MM.1S (cell line): ENCODE data around the gene NXPH4.

Experiments
- DNase-seq: peaks from one replicate; pipeline ENCODE4 v3.0.0-alpha.2; 2015
- H2AFZ ChIP-seq: fragments of 300-600 bp; sonication (generic); 2 replicates; pipeline ENCODE4 v1.6.0; 2016; ENCODE audit warnings: antibody characterized with exemption, low read length
- H3F3A ChIP-seq: fragments of 300-600 bp; sonication (generic); 2 replicates; pipeline ENCODE4 v1.6.1; 2016; ENCODE audit warnings: mild to moderate bottlenecking, antibody characterized with exemption, low read length, moderate library complexity, mixed read lengths; ENCODE audit not compliant: insufficient read depth
- H3K27ac ChIP-seq: fragments of 300-600 bp; sonication (generic); 2 replicates; pipeline ENCODE4 v1.5.1; 2016; ENCODE audit warnings: mild to moderate bottlenecking, low read length
- H3K27me3 ChIP-seq: fragments of 300-600 bp; sonication (generic); replicated peaks from 2 replicates; pipeline ENCODE4 v1.6.0; 2016; ENCODE audit warnings: low read length; ENCODE audit not compliant: insufficient read depth
- H3K36me3 ChIP-seq: fragments of 300-600 bp; sonication (generic); replicated peaks from 2 replicates; pipeline ENCODE4 v1.6.1; 2016; ENCODE audit warnings: mild to moderate bottlenecking, low read length, mixed read lengths; ENCODE audit not compliant: insufficient read depth
- H3K4me1 ChIP-seq: fragments of 300-600 bp; sonication (generic); 2 replicates; pipeline ENCODE4 v1.6.1; 2016; ENCODE audit warnings: low read length, mixed read lengths
- H3K4me2 ChIP-seq: fragments of 300-600 bp; sonication (generic); 2 replicates; pipeline ENCODE4 v1.6.0; 2016; ENCODE audit warnings: low read depth, low read length
- H3K4me3 ChIP-seq: fragments of 300-600 bp; sonication (generic); 2 replicates; pipeline ENCODE4 v1.5.1; 2016; ENCODE audit warnings: low read length, mixed read lengths
- H3K79me2 ChIP-seq: fragments of 300-600 bp; sonication (generic); 2 replicates; pipeline ENCODE4 v1.6.1; 2016; ENCODE audit warnings: mixed run types, low read length, mixed read lengths
- H3K9ac ChIP-seq: fragments of 300-600 bp; sonication (generic); 2 replicates; pipeline ENCODE4 v1.6.1; 2016; ENCODE audit warnings: low read length, mixed read lengths
- H3K9me2 ChIP-seq: fragments of 300-600 bp; sonication (generic); replicated peaks from 2 replicates; pipeline ENCODE4 v1.6.1; 2016; ENCODE audit warnings: mild to moderate bottlenecking, low read length, mixed read lengths; ENCODE audit not compliant: insufficient read depth
- H3K9me3 ChIP-seq: fragments of 300-600 bp; sonication (generic); replicated peaks from 2 replicates; pipeline ENCODE4 v1.6.1; 2016; ENCODE audit warnings: mild to moderate bottlenecking, low read length, mixed read lengths; ENCODE audit not compliant: insufficient read depth
- H4K20me1 ChIP-seq: fragments of 300-600 bp; sonication (generic); 2 replicates; pipeline ENCODE4 v1.6.1; 2016; ENCODE audit warnings: mild to moderate bottlenecking, low read length, moderate library complexity, mixed read lengths; ENCODE audit not compliant: insufficient read depth
- CTCF ChIP-seq: fragments of 300-600 bp; sonication (generic); IDR thresholded peaks from 2 replicates; pipeline ENCODE4 v1.5.1; 2016; ENCODE audit warnings: antibody characterized with exemption, low read length, mixed read lengths
- EZH2 ChIP-seq: fragments of 300-600 bp; sonication (generic); optimal IDR thresholded peaks from 2 replicates; pipeline ENCODE3; 2017; ENCODE audit warnings: low read depth, mild to moderate bottlenecking, antibody characterized with exemption, low read length, mixed read lengths
- EZH2phosphoT487 ChIP-seq: fragments of 300-600 bp; sonication (generic); IDR thresholded peaks from 2 replicates; pipeline ENCODE4 v1.6.1; 2018; ENCODE audit warnings: antibody characterized with exemption, low read length

NXPH4 gene

GRCh38 chr12:57231276-57232021 is 14.9 kb downstream of the NXPH4 start:
- peak overlapping the region; percentile 87; the same call in 1 of the 2 replicates for H3K4me3 ChIP-seq
- 0 out of 2 replicates have a peak, but pooled peaks cover 15% of the 10 kb centered on the region for H3K36me3 ChIP-seq
- TF ChIP-seq CTCF: no peak
- no peak for TF ChIP-seq EZH2
- no peak for TF ChIP-seq EZH2phosphoT487

GRCh38 chr12:57232156-57232756 is 15.7 kb downstream of the NXPH4 start:
- no peak overlapping the region for H3K9ac ChIP-seq
- no peaks in the 10 kb centered on the region for H4K20me1 ChIP-seq
- no peaks in the 10 kb centered on the region for H3K27me3 ChIP-seq
- no peak for DNase-seq
- H2AFZ ChIP-seq: no peak overlapping the region
- H3K9me3 ChIP-seq: no peaks in the 10 kb centered on the region
- peaks cover 11% of the 10 kb centered on the region for H3K4me1 ChIP-seq
- H3K27ac ChIP-seq: no peak overlapping the region
- H3F3A ChIP-seq: 0 out of 2 replicates have a peak, but pooled peaks cover 2% of the 10 kb centered on the region
- no peak overlapping the region for H3K4me2 ChIP-seq
- 0 out of 2 replicates have a peak, but pooled peaks cover 15% of the 10 kb centered on the region for H3K36me3 ChIP-seq
- no peaks in the 10 kb centered on the region for H3K9me2 ChIP-seq
- TF ChIP-seq CTCF (no peak), EZH2 (no peak), EZH2phosphoT487 (no peak)
- H3K79me2 ChIP-seq: peaks cover 31% of the 10 kb centered on the region
- H3K4me3 ChIP-seq: no peak overlapping the region

More at GRCh38 chr12:57231276-57232021, 14.9 kb downstream of the NXPH4 start:
- Histone ChIP-seq H3K9me2 (no peaks in the 10 kb centered on the region), H3K4me1 (peaks cover 11% of the 10 kb centered on the region), H2AFZ (no peak overlapping the region), H3K4me2 (peak overlapping the region; percentile 97; the same call in 1 of the 2 replicates), H3F3A (no peaks in the 10 kb centered on the region), H3K9me3 (no peaks in the 10 kb centered on the region), H3K79me2 (peaks cover 31% of the 10 kb centered on the region), H3K9ac (peak overlapping the region; percentile 90; the same call in 1 of the 2 replicates), H3K27me3 (no peaks in the 10 kb centered on the region), H3K27ac (no peak overlapping the region), H4K20me1 (no peaks in the 10 kb centered on the region)
- no peak for DNase-seq

- TF ChIP-seq EZH2phosphoT487: no peak
- TF ChIP-seq EZH2: no peak
- TF ChIP-seq CTCF: no peak
- Histone ChIP-seq H3K9ac (no peak overlapping the region), H3K27ac (no peak overlapping the region)
Measured at GRCh38 chr12:57233357-57234232, 17.0 kb downstream of the NXPH4 start.

More at GRCh38 chr12:57233357-57234232, 17.0 kb downstream of the NXPH4 start:
- H3K27me3 ChIP-seq: peaks cover 7% of the 10 kb centered on the region; the same call in 1 of the 2 replicates
- H3K4me3 ChIP-seq: no peak overlapping the region
- no peaks in the 10 kb centered on the region for H3K9me2 ChIP-seq
- no peaks in the 10 kb centered on the region for H4K20me1 ChIP-seq
- H3K4me2 ChIP-seq: no peak overlapping the region
- no peaks in the 10 kb centered on the region for H3K9me3 ChIP-seq
- DNase-seq: no peak
- peaks cover 10% of the 10 kb centered on the region; the same call in 1 of the 2 replicates for H3F3A ChIP-seq
- H3K36me3 ChIP-seq: 0 out of 2 replicates have a peak, but pooled peaks cover 15% of the 10 kb centered on the region
- peaks cover 13% of the 10 kb centered on the region for H3K4me1 ChIP-seq
- no peak overlapping the region for H2AFZ ChIP-seq
- H3K79me2 ChIP-seq: peaks cover 31% of the 10 kb centered on the region
